HG03575 (cell line): ENCODE measurements around the gene IL1RL2.

Experiments used
- ATAC-seq: cut with Tn5 transposase; IDR thresholded peaks from one replicate; pipeline ENCODE4 v1.9.1; 2021; ENCODE audit not compliant: unreplicated experiment, insufficient number of reproducible peaks, low FRiP score; ENCODE audit errors: extremely low read depth

The IL1RL2 gene

DNA sequence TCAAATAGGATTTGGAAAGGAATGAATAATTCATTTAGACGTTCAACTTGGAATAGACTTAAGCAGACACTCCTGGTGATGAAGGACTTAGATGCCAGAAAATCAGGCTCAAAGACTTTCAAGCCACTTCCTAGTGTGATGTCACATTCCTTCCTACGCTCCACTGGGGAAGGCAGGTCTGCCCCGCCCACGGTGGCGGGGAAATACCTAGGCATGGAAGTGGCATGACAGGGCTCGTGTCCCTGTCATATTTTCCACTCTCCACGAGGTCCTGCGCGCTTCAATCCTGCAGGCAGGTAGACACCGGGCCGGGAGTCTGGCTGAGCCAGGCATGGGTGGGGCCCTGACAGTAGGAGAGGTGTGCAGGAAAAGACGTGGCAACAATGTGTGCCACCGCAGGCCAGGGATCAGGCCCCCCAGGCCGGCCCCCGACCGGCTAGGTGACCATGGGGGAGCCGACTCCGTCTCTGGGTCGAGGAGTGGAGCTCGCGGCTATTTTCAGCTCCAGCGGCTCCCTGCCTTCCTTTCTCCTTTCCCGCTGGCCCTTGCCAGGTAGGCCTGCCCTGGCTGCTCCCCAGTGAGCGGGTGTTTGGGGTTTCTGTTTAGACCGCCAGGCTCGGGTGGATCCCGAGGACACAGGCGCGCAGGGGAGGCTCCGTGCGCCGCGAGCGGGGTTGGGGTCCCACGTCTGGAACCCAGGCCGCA is at the start of gene IL1RL2:
Gene IL1RL2, plus strand, starts transcription at position 233 of the 705 bp plus-strand sequence. CDS start 845 bp downstream, outside the sequence.
- no peak for ATAC-seq

DNA sequence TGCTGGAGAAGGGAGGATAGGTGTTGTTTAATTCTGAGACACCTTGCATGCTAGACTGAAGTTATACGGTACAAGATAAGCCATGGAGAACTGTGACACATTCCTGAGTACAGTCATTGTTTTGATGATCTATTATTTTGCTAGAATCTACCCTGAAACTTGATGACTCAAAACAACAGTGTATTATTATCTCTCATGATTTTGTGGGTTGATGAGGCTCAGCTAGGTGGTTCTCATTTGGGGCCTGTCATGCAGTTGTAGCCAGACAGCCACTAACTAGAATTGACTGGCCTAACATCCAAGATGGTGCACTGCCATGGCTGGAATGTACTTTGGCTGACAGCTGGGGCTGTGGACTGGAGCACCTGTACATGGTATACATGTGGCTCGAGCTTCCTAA is 49.7 kb upstream of the IL1RL2 start:
- no peak for ATAC-seq

DNA sequence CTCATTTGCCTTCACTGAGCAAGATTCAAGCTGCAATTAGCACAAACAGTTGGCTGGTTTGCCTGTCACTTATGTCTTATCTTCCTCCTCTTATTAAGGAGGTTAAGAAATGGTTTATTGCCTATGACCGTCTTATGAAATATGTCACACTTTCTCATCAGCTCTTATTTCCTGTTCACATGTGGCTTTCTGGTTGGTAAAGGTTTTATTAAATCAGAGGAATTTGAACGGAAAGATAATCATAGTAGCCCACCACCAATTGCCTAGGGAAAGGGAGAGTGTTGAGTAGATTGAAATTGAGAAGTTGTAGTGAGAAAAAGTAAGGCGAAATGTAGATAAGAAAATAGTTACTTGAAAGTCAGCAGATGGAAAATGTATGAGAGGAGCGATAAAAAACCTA is 48.5 kb upstream of the IL1RL2 start:
- ATAC-seq, result no peak

DNA sequence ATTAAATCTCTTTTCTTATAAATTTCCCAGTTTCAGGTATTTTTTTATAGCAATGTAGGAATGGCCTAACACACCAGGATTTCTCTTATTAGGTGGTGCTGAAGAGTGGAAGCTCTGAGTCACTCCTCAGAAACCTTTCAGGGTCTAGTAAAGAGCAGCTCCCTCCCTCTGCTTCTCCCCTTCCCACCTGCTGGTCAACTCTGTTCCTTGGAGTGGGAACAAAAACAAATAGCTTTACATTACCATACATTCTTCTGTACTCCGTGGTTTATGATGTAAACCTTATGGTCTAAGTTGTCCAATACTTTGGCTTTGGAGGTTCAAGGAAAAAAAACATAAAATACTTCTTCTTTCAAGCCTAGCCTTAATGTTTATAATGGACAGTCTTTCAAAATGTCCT is 47.0 kb upstream of the IL1RL2 start:
- ATAC-seq, result no peak

DNA sequence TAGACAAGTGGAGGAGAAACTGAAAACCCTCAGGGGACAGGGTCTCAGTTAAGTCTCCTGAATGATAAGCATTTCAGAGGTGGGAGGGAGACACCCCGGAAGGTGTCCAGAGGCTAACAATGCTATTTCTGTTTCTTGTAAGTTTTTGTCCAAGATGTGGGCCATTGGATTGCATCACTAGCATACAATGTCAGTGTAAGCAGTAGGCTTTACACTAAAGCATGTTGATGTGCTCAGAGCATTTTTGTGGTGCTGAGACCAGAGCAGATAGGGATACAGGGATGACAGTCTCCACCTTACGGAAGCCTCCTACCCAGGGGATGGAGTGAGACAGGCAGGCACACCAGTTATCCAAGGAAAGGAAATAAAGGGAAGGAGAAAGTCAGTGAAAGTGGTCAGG is 46.4 kb upstream of the IL1RL2 start:
- ATAC-seq, result no peak

DNA sequence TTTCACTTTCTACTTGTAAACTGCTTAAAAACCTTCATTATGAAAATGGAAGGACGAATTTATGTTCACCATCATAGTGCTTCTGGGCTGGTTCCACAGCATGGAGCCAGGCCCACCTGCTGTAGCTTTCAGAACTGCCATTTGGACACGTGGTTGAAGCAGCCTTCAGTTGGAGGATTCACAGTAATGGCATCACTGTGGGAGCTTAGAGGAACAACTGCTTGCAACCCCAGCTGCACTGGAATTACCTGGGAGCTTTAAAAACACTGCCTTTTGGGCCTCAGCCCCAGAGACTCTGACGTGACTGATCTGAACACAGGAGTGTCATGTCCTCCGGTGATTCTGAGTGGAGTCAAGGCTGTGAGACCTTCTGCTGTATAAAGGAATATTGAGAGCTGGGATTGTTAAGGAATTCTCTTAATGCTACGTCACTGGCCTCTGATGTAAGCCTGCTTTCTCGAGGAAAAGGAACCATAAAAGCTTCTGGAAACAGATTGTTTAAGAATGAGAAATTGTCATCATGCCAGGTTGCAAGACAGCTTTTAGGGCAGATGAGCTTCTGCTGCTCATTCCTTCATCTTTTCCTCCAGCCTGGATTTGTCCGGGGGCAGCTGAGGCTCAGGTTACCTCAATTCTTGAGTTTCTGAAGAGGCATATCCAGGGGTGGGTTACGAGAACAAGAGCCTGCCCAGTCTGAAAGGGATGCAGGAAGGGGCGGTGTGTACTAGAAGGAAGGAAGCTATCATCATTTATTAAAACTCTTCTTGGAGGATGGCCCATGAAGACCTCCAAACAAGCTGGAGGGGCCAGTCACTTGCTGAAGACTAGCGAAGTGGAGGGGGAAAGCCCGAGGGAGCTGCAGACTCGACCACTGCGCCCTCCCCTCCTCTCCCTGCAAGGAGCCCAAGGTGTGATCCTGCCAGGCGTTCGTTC is 45.5 kb upstream of the IL1RL2 start:
- ATAC-seq, result no peak

DNA sequence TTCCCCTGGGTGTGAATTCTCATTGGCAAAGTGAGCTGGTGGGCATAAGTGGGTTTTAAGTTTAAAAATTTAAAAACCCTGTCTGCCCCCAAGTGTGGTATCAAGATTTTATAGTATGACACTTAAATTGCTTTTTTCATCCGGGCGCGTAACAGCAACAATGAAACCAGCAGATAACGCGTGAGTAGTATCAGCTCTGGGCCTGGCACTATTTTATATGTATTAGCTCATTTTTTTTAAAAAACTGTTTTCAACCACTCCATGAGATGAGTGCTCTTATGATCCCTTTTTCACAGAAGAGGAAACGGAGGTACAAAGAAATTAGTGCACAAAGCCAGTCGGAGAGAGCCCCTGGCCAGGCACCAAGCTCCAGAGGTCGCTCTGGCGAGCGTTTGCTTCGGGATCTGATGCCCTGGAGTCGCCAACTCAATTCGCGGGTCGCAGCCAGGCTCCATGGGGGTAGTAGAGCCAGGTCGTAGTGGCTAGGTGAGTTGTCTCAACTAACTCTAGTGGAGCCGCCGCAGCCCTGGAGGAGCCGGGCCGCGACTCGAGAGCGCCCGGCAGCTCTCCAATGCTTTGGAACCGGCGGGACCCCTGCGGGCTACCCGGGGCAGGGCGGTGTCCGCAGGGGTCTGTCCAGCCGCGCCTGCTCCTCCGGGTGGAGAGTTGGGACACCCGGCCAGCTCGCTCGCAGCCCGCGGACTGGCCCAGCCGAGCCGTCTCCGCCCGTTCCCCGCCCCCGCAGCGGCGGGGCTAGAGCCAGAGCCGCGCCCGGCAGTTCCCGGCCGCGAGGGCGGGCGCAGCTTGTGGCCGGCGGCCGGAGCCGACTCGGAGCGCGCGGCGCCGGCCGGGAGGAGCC is 44.6 kb upstream of the IL1RL2 start, which contains the start of gene IL1R1:
Gene IL1R1, plus strand, starts transcription at position 777 of the 859 bp plus-strand sequence. CDS start 14,979 bp downstream, outside the sequence.
- ATAC-seq, result no peak

DNA sequence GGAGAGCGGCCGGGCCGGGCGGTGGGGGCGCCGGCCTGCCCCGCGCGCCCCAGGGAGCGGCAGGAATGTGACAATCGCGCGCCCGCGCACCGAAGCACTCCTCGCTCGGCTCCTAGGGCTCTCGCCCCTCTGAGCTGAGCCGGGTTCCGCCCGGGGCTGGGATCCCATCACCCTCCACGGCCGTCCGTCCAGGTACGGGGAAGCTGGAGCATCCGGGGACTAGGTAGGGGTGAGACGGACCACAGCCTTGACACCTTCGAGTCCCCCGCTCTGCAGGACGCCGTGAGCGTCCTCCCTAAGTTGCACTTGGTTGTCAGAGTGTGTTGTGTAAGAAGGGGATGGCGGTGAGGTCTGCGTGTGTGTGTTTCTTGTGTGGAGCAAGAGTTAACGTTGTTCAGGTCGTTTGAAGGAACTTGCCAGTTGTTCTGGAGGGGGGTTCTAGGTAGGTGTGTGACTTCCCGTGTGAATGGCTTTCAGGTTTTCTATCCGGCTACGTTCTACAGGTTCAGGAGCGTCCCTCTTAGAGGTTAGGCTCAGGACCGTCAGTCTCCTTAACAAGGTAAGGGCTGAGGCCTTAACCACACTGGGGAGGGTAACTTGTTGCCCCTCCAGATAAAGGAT is 43.9 kb upstream of the IL1RL2 start:
- ATAC-seq, result no peak

DNA sequence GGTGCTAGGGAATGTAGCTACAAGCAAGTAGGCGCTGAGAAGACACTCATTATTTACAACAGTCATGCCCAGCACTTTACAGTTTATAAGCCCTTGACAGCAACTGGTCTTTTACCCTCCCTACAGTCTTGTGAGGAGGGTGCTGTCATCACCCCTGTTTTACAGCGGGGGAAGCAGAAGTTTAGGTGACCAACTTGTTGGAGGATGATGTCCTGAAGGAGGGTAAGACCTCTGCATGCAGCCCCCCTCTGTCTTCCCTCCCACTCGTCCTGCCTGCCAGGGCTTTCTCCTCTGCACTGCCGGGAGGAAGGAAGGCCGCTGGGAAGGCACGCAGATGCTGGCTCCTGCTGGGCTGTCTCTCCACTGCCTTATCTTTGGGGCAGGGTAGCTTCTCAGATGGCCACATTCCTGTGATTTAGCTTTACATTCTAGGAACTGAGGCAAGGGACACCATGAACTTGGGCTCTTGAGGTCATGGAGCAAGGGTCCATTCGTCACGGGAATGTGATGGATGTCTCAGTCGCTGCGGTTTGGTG is 43.3 kb upstream of the IL1RL2 start:
- ATAC-seq, result no peak

DNA sequence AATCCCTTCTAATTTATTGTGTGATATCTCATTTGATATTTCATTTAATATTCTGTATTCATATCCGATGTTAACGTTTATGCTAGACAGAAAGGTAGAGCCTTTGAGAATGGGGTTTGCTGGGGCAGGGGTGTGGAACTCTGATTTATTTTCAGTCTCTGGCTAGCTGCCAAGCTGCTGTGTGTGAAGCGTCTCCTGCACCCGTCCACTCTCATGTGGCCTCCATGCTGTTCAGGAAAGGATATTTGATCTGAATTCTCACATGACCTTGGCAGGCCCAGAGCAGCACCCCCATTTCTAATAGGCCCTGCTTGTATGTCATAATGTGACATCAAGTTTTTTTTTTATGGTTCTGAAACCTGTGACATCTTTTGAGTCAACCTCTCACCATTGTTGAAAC is 42.7 kb upstream of the IL1RL2 start:
- ATAC-seq, result no peak

DNA sequence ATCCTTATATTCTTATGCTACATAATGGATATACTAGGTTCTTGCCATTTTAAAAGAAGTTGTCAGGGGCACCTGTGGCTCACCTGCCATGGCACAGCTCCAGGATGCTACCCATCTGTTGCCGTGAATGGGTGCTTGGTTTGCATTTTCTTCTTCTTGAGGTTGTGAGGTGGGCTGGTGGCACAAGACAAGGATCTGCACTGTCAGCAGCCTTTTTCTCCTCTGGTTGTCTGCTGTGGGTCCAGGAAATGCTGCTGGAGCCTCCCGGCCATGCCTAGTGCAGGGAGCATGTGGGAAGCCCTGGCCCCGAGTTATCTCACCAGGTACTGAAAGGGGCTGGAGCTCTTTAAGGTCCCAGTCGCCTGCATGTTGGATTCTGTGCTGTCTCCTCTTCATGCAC is 41.7 kb upstream of the IL1RL2 start:
- no peak for ATAC-seq

DNA sequence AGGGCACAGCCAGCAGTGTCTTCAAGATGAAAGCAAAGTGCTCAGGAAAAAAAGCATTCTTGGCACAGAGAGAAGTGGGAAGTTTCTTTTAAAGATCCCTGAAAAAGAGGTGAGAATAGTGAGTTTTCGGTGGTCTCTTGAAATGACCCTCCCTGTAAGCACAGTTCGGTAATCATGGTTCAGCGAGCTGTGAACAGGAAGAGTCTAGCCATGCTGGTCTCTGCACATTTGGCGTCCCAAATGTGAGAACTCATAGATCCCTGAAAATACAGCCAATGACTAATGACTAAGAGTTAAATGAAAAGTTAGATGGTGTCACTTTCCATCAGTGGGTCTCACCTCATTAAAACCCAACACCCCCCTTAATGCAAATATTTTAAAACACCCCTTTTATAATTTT is 40.9 kb upstream of the IL1RL2 start:
- no peak for ATAC-seq

DNA sequence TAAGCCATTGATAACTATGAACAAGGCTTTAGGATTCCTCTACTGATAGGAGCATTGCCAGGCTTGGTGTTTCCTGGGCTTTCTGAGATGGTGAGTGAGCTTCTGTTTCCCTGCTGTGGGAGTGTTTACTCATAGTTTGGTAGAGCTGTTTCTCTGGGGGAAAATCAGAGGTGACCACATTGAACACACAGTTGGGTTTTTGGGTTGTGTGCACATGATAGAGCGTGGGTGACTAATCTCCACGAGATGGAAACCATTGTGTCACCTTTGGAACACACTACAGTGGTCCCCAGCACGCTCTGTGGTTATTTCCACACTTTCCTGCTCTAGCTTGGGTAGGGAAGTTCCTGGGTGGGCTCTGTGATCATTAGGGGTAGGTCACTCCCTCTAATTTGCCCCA is 38.9 kb upstream of the IL1RL2 start:
- ATAC-seq, result no peak

DNA sequence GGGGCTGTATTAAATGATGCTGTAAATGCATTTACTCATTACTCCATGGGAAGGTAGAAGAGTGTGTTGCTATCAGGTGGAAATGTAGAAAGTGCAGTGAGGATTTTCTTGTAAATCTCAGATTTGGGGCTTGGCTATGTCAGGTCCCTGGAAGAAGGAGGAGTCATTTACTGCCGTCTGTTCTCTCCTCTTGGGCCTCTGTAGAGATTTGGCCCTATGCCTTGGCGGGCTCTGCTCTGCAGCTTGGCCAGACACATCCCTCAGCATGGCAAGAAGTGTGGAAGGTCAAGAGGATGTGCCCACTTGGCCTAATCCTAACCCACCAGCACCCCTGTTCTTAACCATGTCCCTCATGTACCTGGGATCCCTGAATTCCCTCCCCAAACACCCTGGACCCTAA is 37.6 kb upstream of the IL1RL2 start:
- no peak for ATAC-seq

DNA sequence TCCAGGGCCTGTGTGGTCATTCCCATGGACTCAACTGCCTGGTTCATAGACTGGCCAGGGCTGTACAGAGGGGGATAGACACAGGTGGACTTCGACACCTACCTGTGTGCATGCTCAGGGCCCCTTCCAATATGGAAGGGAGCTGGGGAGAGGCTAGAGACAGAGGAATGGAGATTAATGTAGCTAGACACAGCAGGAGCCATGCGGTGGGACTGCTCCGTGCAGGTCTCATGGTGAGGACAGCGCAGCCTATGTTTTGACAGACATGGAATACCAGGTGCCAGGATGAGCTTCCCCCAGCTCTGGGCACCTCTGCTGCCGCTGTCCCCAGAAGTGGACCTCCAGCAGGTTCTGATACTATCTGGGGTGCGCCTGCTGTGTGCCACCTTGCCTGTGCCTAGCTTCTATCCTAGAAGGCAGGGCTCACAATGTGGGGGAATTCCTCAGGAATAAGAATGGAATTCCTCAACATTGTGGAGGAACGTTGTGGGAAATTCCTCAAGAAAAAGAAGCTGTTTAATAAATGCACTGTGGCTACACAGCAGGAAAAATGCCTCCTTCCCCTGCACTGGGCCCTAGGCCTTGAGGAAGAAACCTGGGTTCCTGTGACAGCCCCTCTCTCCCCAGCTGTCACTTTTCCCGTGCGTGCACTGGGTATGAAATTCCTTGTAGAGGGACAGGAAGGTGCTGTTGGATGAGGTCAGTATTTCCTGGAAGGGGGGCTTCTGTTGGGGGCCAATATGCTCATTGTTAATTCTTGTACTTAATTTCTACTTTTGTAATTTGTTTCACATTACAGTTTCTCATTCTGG is 37.0 kb upstream of the IL1RL2 start:
- ATAC-seq, result no peak

DNA sequence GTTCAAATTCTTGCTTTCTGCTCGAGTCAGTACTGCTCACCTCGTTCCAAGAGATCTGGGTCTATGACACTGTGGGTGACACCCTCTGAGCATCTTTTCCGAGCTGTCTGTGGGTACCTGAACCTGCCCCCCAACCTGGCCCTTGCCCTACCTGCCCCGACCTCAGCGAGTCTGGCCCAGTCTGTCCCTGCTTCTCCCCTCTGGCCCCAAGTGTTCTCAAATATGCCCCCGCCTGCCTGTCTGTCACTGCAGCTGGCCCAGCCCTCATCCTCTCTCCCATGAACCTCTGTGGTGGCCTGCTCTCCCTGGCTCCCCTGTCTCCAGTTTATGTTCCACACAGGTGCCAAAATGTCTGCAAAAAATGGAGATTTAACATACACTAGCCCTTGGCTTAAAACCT is 32.5 kb upstream of the IL1RL2 start:
- ATAC-seq, result no peak

DNA sequence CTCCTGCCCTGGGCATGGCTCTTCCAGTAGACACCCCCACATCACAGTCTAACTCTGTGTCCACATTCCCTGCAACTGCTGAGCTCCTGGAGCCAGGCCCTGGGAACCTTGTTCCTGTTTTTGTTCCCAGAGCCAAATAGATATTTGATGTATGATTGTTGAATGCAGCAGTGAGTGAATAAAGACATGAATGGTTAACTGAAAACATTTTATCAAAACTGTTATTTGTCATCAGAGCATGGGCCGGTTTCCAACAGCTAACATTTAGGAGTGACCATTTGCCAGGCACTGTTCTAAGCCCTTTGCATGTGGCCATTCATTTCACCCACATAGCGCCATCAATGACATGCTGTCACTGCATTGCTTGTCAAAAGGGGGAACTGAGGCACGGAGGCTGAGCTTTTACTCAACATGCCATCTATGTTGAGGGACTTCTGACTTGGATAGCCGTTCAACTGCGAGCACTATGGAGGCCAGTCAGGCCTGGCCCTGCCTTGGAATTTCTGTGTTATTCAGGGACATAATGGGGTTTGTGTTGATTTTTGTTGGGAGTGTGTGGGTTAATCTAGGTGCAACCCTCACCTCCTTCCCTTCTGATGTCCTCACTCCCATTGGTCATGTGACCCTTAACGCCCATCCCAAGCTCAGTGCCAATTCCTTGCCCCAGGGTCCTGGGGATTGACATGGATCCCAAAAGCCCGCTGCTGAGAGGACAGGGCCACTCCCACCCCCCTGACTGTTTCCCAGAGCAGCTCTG is 31.7 kb upstream of the IL1RL2 start:
- no peak for ATAC-seq
